ENCODE data around the gene RIC3.

- TF ChIP-seq CTCF (IDR thresholded peaks at IDR 0.05) (no peak), POLR2A (IDR thresholded peaks at IDR 0.05) (no peak)
Observed at GRCh38 chr11:8087185-8087584, 81.6 kb downstream of the RIC3 start.
